WTC11 (cell line): ENCODE measurements around the gene PBX3.
"Not testable (repeated sequence)": the region's sequence is repeated elsewhere in the genome, so short reads cannot be mapped to it uniquely, and the experiment has no call there.

Source experiments
- CREB1 ChIP-seq: sonication (generic); formaldehyde crosslinking; IDR thresholded peaks from 2 replicates; pipeline ENCODE4 v1.8.0; 2023; ENCODE audit warnings: mild to moderate bottlenecking, missing genetic modification reagents
- CREM ChIP-seq: sonication (generic); formaldehyde crosslinking; IDR thresholded peaks from 2 replicates; pipeline ENCODE4 v1.8.1; 2022; ENCODE audit warnings: mild to moderate bottlenecking, missing genetic modification reagents, moderate library complexity
- NFYB ChIP-seq: sonication (generic); formaldehyde crosslinking; conservative IDR thresholded peaks from 2 replicates; pipeline ENCODE4 v1.8.0; 2022; ENCODE audit warnings: low read depth, missing genetic modification reagents
- SMAD3 ChIP-seq: sonication (generic); formaldehyde crosslinking; IDR thresholded peaks from 2 replicates; pipeline ENCODE4 v1.8.0; 2022; ENCODE audit warnings: missing genetic modification reagents, mild to moderate bottlenecking, borderline replicate concordance
- ZNF232 ChIP-seq: sonication (generic); formaldehyde crosslinking; IDR thresholded peaks from 2 replicates; pipeline ENCODE4 v1.8.0; 2022; ENCODE audit warnings: mild to moderate bottlenecking, missing genetic modification reagents
- ZNF317 ChIP-seq: sonication (generic); formaldehyde crosslinking; IDR thresholded peaks from 2 replicates; pipeline ENCODE4 v1.8.1; 2023; ENCODE audit warnings: low read depth, mild to moderate bottlenecking, moderate library complexity, missing genetic modification reagents, borderline replicate concordance
- TF ChIP-seq, protein P1 (sequence below): fragments of 200-600 bp; IDR thresholded peaks from 2 replicates; pipeline ENCODE4 v1.8.0; 2022; ENCODE audit warnings: antibody characterized with exemption
- TF ChIP-seq, protein P2 (sequence below): sonication (generic); formaldehyde crosslinking; IDR thresholded peaks from 2 replicates; pipeline ENCODE4 v1.8.0; 2022; ENCODE audit warnings: mild to moderate bottlenecking, missing genetic modification reagents
- TF ChIP-seq, protein P3 (sequence below): sonication (generic); formaldehyde crosslinking; IDR thresholded peaks from 2 replicates; pipeline ENCODE4 v1.8.1; 2023; ENCODE audit warnings: mild to moderate bottlenecking, missing genetic modification reagents, moderate library complexity
- TF ChIP-seq, protein P4 (sequence below): sonication (generic); formaldehyde crosslinking; IDR thresholded peaks from 2 replicates; pipeline ENCODE4 v1.8.1; 2023; ENCODE audit warnings: mild to moderate bottlenecking, moderate library complexity, missing genetic modification reagents
- TF ChIP-seq, protein P5 (sequence below): sonication (generic); formaldehyde crosslinking; IDR thresholded peaks from 2 replicates; pipeline ENCODE4 v1.8.1; 2023; ENCODE audit warnings: mild to moderate bottlenecking, missing genetic modification reagents

DNA sequence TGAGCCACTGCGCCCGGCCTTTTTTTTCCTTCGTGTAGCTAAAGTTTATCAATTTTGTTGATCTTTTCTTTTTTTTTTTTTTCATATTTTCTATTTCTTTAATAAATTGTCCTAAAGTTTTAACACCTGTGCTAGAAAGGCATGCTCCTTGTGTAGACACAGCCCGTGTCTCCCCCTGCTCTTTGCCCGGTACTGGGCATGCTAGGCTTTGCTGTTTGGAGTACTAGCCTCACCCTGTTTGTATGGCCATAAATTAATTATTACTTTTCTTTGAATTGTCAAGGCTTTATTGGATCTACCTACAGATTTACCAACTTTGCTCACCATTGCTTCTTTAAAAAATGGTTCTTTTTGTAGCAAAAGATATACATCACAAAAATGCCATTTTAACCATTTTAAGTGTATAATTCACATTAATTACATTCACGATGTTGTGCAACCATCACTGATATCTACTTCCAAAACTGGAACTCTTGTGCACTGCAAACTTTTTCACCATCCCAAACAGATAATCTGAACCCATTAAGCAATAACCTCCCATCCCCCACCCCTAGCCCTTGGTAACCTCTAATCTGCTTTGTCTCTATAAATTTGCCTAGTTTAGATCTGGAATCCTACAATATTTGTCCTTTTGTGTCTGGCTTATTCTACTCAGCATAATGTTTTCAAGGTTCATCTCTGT, 31.5 kb downstream of the PBX3 start:
- TF ChIP-seq, protein P1, sequence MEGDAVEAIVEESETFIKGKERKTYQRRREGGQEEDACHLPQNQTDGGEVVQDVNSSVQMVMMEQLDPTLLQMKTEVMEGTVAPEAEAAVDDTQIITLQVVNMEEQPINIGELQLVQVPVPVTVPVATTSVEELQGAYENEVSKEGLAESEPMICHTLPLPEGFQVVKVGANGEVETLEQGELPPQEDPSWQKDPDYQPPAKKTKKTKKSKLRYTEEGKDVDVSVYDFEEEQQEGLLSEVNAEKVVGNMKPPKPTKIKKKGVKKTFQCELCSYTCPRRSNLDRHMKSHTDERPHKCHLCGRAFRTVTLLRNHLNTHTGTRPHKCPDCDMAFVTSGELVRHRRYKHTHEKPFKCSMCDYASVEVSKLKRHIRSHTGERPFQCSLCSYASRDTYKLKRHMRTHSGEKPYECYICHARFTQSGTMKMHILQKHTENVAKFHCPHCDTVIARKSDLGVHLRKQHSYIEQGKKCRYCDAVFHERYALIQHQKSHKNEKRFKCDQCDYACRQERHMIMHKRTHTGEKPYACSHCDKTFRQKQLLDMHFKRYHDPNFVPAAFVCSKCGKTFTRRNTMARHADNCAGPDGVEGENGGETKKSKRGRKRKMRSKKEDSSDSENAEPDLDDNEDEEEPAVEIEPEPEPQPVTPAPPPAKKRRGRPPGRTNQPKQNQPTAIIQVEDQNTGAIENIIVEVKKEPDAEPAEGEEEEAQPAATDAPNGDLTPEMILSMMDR: not testable (repeated sequence)
- TF ChIP-seq CREM; NFYB (CRISPR knock-in tag); CREB1 (CRISPR knock-in tag); SMAD3; ZNF232; ZNF317: not testable (repeated sequence)
- TF ChIP-seq, protein P2, sequence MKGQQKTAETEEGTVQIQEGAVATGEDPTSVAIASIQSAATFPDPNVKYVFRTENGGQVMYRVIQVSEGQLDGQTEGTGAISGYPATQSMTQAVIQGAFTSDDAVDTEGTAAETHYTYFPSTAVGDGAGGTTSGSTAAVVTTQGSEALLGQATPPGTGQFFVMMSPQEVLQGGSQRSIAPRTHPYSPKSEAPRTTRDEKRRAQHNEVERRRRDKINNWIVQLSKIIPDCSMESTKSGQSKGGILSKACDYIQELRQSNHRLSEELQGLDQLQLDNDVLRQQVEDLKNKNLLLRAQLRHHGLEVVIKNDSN (CRISPR knock-in tag): not testable (repeated sequence)
- TF ChIP-seq, protein P3, sequence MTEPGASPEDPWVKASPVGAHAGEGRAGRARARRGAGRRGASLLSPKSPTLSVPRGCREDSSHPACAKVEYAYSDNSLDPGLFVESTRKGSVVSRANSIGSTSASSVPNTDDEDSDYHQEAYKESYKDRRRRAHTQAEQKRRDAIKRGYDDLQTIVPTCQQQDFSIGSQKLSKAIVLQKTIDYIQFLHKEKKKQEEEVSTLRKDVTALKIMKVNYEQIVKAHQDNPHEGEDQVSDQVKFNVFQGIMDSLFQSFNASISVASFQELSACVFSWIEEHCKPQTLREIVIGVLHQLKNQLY (CRISPR knock-in tag): not testable (repeated sequence)
- TF ChIP-seq, protein P4, sequence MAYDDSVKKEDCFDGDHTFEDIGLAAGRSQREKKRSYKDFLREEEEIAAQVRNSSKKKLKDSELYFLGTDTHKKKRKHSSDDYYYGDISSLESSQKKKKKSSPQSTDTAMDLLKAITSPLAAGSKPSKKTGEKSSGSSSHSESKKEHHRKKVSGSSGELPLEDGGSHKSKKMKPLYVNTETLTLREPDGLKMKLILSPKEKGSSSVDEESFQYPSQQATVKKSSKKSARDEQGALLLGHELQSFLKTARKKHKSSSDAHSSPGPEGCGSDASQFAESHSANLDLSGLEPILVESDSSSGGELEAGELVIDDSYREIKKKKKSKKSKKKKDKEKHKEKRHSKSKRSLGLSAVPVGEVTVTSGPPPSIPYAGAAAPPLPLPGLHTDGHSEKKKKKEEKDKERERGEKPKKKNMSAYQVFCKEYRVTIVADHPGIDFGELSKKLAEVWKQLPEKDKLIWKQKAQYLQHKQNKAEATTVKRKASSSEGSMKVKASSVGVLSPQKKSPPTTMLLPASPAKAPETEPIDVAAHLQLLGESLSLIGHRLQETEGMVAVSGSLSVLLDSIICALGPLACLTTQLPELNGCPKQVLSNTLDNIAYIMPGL (CRISPR knock-in tag): not testable (repeated sequence)
- TF ChIP-seq, protein P5, sequence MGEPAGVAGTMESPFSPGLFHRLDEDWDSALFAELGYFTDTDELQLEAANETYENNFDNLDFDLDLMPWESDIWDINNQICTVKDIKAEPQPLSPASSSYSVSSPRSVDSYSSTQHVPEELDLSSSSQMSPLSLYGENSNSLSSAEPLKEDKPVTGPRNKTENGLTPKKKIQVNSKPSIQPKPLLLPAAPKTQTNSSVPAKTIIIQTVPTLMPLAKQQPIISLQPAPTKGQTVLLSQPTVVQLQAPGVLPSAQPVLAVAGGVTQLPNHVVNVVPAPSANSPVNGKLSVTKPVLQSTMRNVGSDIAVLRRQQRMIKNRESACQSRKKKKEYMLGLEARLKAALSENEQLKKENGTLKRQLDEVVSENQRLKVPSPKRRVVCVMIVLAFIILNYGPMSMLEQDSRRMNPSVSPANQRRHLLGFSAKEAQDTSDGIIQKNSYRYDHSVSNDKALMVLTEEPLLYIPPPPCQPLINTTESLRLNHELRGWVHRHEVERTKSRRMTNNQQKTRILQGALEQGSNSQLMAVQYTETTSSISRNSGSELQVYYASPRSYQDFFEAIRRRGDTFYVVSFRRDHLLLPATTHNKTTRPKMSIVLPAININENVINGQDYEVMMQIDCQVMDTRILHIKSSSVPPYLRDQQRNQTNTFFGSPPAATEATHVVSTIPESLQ (CRISPR knock-in tag): not testable (repeated sequence)
